Common myeloid progenitor, CD34-positive (primary cell): Measurements from ENCODE around the gene RIMBP3B.
A peak's percentile ranks its signal among the peaks of the same experiment; 100 is the strongest.
"Not testable (repeated sequence)": the region's sequence is repeated elsewhere in the genome, so short reads cannot be mapped to it uniquely, and the experiment has no call there.

ENCODE experiments used
- CTCF ChIA-PET: fragments of 350-600 bp; sonication (Branson Sonifier 250); formaldehyde crosslinking; loops from one replicate; lab custom pipeline; 2021; ENCODE audit warnings: antibody characterized with exemption; lab: Charles Lee
- POLR2A ChIA-PET: fragments of 350-600 bp; sonication (Branson Sonifier 250); formaldehyde crosslinking; loops from one replicate; lab custom pipeline; 2021; ENCODE audit warnings: antibody characterized with exemption; lab: Charles Lee
- DNase-seq, 3 donors: peaks; one replicate each; pipeline versions ENCODE4 v3.0.0 to v3.0.0-alpha.2; 2013
- H3K27ac ChIP-seq, 2 experiments: 1 replicate in 1 of 2; 2 replicates in 1 of 2; pipeline ENCODE4 v1.7.0; 2013; ENCODE audit warnings: inconsistent platforms in 2 of 2, low read length in 2 of 2, mild to moderate bottlenecking in 2 of 2, low read depth in 1 of 2, moderate library complexity in 1 of 2; ENCODE audit not compliant: severe bottlenecking in 2 of 2, insufficient read depth in 1 of 2, poor library complexity in 1 of 2
- H3K27me3 ChIP-seq, 5 experiments: replicated peaks in 2 of 5; 1 replicate in 3 of 5; 2 replicates in 2 of 5; pipeline versions ENCODE4 v1.6.1 to v1.7.0; 2013; ENCODE audit warnings: low read length in 4 of 5, mild to moderate bottlenecking in 2 of 5, moderate library complexity in 2 of 5, inconsistent platforms in 1 of 5; ENCODE audit not compliant: insufficient read depth in 5 of 5, control insufficient read depth in 4 of 5
- H3K36me3 ChIP-seq, 4 experiments: 1 replicate in 2 of 4; 2 replicates in 2 of 4; pipeline versions ENCODE4 v1.6.1 to v1.7.0; 2013; ENCODE audit warnings: low read length in 3 of 4, control low read depth in 1 of 4, mild to moderate bottlenecking in 1 of 4; ENCODE audit not compliant: control insufficient read depth in 4 of 4, insufficient read depth in 4 of 4
- H3K4me1 ChIP-seq, 4 experiments: 1 replicate in 3 of 4; 2 replicates in 1 of 4; pipeline versions ENCODE4 v1.6.1 to v1.7.1; 2013; ENCODE audit warnings: low read length in 3 of 4, mild to moderate bottlenecking in 3 of 4, control low read depth in 1 of 4, inconsistent platforms in 1 of 4, moderate library complexity in 1 of 4; ENCODE audit not compliant: control insufficient read depth in 4 of 4, insufficient read depth in 4 of 4; ENCODE audit errors: control extremely low read depth in 1 of 4
- H3K4me3 ChIP-seq, 7 experiments: 1 replicate in 4 of 7; 2 replicates in 3 of 7; pipeline versions ENCODE4 v1.5.1 to v1.7.0; 2013; ENCODE audit warnings: mild to moderate bottlenecking in 7 of 7, low read length in 6 of 7, moderate library complexity in 6 of 7, inconsistent platforms in 2 of 7, low read depth in 2 of 7, control low read depth in 1 of 7; ENCODE audit not compliant: insufficient read depth in 4 of 7, control insufficient read depth in 1 of 7; ENCODE audit errors: extremely low read depth in 1 of 7
- H3K9me3 ChIP-seq, 5 experiments: 1 replicate in 4 of 5; 2 replicates in 1 of 5; pipeline versions ENCODE4 v1.6.1 to v1.7.1; 2013; ENCODE audit warnings: low read length in 4 of 5, mild to moderate bottlenecking in 2 of 5, inconsistent platforms in 1 of 5, low read depth in 1 of 5, moderate library complexity in 1 of 5; ENCODE audit not compliant: control insufficient read depth in 4 of 5, insufficient read depth in 2 of 5; ENCODE audit errors: control extremely low read depth in 1 of 5
- WGBS: methylation state at CpG from one replicate; pipeline ENCODE4 v1.1.5; 2013; ENCODE audit not compliant: insufficient coverage; 5-methylcytosine and 5-hydroxymethylcytosine counted together

Gene RIMBP3B

DNA sequence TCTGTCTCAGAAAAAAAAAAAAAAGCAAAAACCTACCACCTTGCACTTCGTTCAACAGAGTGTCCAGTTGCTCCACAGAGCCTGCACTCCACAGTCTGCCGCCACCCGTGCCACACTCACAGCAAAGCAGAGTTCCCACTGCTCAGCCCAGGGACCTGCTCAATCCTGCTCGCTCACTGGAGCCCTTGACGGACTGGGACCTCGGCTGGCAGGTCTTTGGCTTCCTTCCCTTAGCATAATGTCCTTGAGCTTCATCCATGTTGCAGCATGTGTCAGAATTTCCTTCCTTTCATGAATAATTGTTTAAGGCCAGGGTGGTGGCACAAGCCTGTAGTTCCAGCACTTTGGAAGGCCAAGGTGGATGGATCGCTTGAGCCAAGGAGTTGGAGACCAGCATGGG lies 11.1 kb downstream of the RIMBP3B start:
- CTCF ChIA-PET, H3K4me1 ChIP-seq, H3K27me3 ChIP-seq, H3K27ac ChIP-seq, POLR2A ChIA-PET, H3K9me3 ChIP-seq, H3K36me3 ChIP-seq, DNase-seq, H3K4me3 ChIP-seq: not testable (repeated sequence)
- no CpG with 5 or more reads among the region's 7 CpGs for WGBS

DNA sequence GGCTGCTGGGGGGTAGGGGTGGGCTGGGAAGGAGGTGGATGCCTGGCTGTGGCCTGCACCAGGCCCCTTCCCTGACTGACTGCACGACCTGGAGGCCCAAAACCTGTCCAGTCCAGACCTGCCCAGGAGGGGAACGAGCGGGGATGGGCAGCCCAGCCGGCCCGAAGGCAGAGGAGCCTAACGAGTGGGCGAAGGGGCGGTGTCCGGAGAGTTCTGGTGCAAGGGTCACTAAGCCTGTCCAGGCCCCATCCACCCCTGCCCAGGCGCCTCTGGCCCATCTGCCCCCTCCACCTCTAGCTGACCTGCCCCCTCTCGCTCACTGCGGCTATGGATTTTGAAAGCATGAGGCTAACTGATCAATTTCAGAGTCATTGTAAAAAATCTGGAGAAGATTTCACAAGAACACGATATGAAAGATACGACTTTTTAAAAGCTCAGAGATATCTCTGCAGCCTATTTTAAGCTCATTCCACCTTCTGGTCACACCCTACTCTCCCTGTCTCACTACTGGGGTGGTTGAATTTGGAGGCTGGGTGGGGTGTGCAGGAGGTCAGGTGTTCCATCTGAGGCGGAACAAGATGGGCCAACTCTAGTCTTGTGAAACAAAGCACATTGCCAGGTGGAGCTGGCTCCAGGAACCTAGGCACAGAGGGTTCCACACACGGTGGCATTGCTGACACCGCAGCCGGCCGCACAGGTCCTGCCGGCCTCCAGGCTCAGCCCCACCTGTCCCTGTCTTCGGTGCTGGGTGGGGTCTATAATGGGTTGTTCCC lies 17.8 kb downstream of the RIMBP3B start:
- WGBS = no CpG with 5 or more reads among the region's 21 CpGs
- DNase-seq, H3K27me3 ChIP-seq, H3K27ac ChIP-seq, H3K9me3 ChIP-seq, H3K4me1 ChIP-seq, POLR2A ChIA-PET, CTCF ChIA-PET, H3K36me3 ChIP-seq, H3K4me3 ChIP-seq: not testable (repeated sequence)

DNA sequence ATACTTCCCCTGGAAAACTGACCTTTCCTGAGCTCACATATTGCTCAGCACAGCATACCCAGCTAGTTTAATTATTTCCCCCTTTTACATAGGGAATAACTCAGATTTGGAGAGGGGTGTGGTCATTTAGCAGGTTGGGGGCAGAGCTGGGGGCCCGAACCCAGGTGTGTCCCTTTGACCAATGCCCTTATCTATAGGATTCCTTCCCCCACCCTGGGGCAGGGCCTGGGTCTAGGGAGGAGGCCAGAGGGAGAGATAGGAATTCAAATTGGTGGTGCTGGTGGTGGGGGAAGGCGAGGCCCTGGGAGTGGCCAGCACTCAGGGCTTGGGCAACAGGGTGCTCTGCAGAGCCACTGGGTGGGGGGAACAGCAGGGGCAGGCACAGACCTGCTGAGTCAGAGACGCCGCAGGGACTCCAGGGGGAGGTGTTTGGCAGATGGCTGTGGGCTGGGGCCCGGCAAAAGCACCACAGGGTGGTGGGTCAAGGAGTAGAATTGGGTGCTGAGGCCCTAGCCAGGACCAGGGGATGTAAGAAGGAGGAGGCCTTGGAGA lies 19.3 kb downstream of the RIMBP3B start:
- H3K27ac ChIP-seq, CTCF ChIA-PET, DNase-seq, H3K36me3 ChIP-seq, H3K9me3 ChIP-seq, H3K4me1 ChIP-seq, H3K27me3 ChIP-seq, H3K4me3 ChIP-seq, POLR2A ChIA-PET: not testable (repeated sequence)
- WGBS = no CpG with 5 or more reads among the region's 5 CpGs

DNA sequence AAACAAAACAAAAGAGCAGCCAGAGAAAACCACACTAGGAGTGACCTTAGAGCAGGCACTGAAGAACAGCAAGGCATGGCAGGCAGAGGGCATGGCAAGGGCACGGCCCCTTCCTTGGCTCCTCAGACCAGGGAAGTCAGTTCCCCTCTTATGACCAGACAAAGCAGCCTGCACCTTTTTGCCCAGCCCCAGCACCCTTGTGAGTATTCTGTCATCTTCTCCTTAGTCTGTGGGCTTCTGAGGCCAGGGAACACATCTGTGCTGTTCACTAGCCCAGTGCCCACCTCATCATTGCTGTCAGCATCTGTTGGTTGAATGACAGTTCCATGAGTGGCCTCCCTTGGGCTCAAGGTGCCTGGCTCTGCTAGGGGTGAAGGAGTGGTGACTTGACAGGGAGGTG lies 23.6 kb downstream of the RIMBP3B start:
- H3K4me3 ChIP-seq, H3K9me3 ChIP-seq, H3K4me1 ChIP-seq, H3K27me3 ChIP-seq, CTCF ChIA-PET, POLR2A ChIA-PET, DNase-seq, H3K36me3 ChIP-seq, H3K27ac ChIP-seq: not testable (repeated sequence)
- no CpG with 5 or more reads among the region's 1 CpG for WGBS

DNA sequence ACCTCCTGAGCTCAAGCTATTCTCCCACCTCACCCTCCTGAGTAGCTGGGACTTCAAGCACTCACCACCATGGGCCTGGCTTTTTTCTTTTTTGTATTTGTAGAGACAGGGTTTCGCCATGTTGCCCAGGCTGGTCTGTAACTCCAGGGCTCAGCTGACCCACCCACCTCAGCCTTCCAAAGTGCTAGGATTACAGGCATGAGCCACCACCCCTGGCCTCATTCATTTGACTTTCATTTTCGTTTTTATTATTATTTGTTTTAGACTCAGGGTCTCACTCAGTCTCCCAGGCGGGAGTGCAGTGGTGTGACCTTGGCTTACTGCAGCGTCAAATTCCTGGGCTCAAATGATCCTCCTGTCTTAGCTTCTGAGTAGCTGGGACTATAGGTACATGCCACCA lies 24.2 kb downstream of the RIMBP3B start:
- POLR2A ChIA-PET, H3K4me1 ChIP-seq, DNase-seq, H3K9me3 ChIP-seq, H3K27ac ChIP-seq, H3K27me3 ChIP-seq, H3K36me3 ChIP-seq, CTCF ChIA-PET, H3K4me3 ChIP-seq: not testable (repeated sequence)
- no CpG with 5 or more reads among the region's 4 CpGs for WGBS

DNA sequence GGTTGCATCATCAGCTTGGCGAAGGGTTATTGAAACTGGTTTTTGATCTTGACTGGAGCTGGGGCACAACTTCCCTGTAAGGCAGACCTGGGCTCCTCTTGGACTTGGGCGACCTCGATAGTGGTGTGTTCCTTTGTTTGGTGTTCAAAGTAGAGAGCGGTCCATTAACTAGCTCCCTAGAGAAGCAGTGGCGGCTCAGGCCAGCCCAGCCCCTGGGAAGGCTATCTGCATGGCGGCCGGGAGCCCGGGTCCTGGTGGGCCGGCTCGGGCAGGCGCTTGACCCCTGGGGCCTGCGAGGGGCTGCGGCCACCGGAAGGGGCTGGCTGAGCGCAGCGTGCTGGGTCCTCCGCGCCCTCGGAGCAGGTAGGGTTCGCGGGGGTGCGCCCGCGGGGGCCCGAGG lies 32.8 kb downstream of the RIMBP3B start:
- H3K4me1 ChIP-seq, DNase-seq, H3K9me3 ChIP-seq, H3K27ac ChIP-seq, POLR2A ChIA-PET, H3K36me3 ChIP-seq, H3K27me3 ChIP-seq, CTCF ChIA-PET: not testable (repeated sequence)
- WGBS = 33% methylated on average over 3 of the region's 25 CpGs
- H3K4me3 ChIP-seq = peak overlapping the region in 2 of 7 experiments; percentile 15 to 23

DNA sequence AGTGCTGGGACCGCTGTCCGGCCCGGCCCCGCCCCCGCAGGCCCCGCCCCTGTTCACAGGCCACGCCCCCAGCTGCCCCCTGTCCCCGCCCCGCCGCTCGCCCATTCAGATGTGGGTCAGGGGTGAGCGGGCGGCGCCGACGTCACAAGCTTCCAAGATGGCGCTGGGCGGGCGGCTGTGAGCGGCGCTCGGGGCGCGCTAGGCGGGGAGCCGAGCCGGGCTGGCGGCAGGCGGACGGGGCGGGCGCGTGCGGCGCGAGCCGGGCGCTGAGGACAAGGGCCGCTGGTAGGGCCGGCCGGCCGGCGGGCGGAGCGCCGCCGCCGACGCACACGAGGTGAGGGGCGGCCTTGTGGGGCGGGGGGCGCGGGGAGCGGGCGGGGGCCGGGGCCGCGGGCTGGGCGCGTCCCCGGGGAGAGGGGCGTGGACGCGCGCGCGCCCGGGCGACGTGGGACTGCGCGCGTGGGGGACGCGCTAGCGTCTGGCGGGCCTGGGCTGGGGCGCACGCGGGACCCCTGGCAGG lies 33.7 kb downstream of the RIMBP3B start, which contains the start of gene HIC2:
TSS of gene HIC2 (plus strand) at position 145 of the 520 bp plus-strand sequence. CDS start 25,461 bp downstream, outside the sequence.
- H3K4me1 ChIP-seq, CTCF ChIA-PET, POLR2A ChIA-PET, H3K9me3 ChIP-seq, DNase-seq, H3K27ac ChIP-seq, H3K36me3 ChIP-seq, H3K27me3 ChIP-seq: not testable (repeated sequence)
- peak within 1 kb of the TSS in 6 of 7 experiments; percentile 20 to 70 (median 51) for H3K4me3 ChIP-seq
- WGBS = no CpG with 5 or more reads among the region's 81 CpGs
